Right ventricle myocardium superior (tissue), 1 donor: Measurements from ENCODE around the gene GPATCH8. TPM values are rescaled to one million over a fixed set of nuclear protein-coding genes. Genes with fewer than 3 reads are reported as not detected.
"Not testable (repeated sequence)": the region's sequence is repeated elsewhere in the genome, so short reads cannot be mapped to it uniquely, and the experiment has no call there.

Experiments used
- ATAC-seq: fragments of 200-7000 bp; cut with Tn5 transposase; one replicate; pipeline ENCODE4 v1.9.1; 2020; ENCODE audit warnings: mild to moderate bottlenecking; ENCODE audit not compliant: poor library complexity
- DNase-seq: peaks from one replicate; pipeline ENCODE4 v3.0.0-alpha.2; 2020
- intact Hi-C: fragments of 100-400 bp; cut with DNase I; formaldehyde crosslinking; loops from one replicate; pipeline ENCODE4 v1.11.2; 2022
- total RNA-seq: library from RNA; stranded (reverse); fragmentation: NEBNext Ultra II Directional; extraction: Animal tissue kit (Norgen Biotek cat#: 25700); gene quantifications from one replicate; pipeline ENCODE4 v1.2.1, GENCODE V29; 2021
- donor health status: DM: no; HTN: yes; CAD: no; lungs with severe emphysema.

GPATCH8 gene
- total RNA-seq, 1 donor from 2014 or later, result 17.9 TPM

DNA sequence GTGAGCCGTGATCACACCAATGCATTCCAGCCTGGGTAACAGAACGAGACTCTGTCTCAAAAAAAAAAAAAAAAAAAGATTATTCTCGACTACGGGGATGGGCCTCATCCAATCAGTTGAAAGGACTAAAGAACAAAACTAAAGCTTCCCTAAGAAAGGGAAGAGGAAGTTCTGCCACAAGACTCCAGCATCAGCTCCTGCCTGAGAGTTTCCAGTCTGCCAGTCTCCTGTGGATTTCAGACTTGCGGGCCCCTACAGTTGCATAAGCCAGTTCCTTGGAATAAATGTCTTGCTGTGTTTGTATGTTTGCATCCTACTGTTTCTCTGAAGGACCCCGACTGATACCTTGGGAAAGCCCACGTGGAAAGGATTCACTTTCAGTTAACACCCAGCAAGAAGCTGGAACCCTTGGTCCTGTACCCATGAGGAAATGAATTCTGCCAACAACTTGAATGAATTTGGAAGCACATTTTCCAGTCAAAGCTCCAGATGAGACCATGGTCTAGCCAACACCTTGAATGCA is 27.8 kb upstream of the GPATCH8 start:
- ATAC-seq, result no peak
- DNase-seq, result no peak

DNA sequence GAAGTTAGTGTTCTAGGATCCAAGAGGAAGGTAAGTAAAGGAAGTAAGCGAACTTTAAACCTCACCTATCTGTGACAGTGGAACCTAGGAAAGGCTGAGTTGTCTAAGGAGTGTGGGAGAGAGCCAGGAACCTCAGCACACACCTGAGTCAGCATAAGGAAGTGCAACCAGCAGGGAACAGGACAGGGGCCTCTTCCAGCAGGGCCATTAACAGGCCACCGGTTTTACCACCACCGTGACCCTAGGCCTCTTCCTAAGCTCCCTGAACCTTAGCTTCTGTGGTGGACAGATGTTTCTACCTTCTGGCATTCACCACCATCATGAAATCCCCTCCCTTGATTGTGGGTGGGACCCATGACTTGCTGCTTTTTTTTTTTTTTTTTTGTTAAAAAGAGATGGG is 26.7 kb upstream of the GPATCH8 start:
- no peak for ATAC-seq
- no peak for DNase-seq
- intact Hi-C loops, result no loop called here

More for the DNA sequence above, 27.8 kb upstream of the GPATCH8 start:
- intact Hi-C loops, result no loop called here

DNA sequence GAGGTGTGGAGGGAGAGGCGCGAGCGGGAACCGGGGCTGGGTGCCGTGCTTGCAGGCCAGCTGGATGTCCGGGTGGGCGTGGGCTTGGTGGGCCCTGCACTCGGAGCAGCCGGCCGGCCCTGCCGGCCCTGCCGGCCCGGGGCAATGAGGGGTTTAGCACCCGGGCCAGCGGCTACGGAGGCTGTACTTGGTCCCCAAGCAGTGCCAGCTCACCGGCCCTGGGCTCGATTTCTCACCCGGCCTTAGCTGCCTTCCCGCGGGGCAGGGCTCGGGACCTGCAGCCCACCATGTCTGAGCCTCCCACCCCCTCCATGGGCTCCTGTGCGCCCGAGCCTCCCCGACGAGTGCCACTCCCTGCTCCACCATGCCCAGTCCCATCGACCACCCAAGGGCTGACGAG is 24.7 kb upstream of the GPATCH8 start:
- ATAC-seq (no peak), DNase-seq (no peak)
- intact Hi-C loops, result no loop called here

DNA sequence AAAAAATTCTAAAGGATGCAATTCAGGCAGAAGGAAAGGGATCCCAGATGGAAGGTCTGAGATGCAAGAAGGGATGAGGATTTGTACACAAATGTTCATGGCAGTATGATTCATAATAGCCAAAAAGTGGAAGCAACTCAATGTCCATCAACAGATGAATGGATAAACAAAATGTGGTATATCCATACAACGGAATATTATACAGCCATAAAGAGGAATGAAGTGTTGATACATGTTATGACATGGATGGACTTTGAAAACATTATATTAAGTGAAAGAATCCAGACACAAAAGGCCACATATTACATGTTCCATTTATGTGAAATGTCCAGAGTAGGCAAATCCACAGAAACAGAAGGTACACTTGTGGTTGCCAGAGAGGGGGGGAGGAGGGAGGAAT is 23.9 kb upstream of the GPATCH8 start:
- intact Hi-C loops, result no loop called here
- DNase-seq (no peak), ATAC-seq (no peak)

DNA sequence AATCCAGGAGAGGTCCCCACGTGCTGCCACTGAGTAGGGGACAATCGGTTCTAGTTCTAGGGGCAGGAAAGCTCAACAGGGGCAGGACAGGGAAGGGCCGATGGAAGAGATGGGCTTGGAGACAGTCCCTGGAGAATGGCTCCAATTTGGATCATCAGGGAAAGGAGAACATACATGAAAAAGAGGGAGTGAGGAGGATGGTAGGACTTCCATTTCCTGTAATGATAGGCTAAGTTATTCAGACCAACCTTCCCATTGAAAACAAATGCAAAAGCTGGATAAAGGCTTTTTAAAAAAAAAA is 20.4 kb upstream of the GPATCH8 start:
- ATAC-seq, result no peak
- intact Hi-C loops, result loop anchor here (5.0 kb wide), 1 partner anchor 126 kb away; no protein-coding TSS in a partner anchor
- DNase-seq, result no peak

DNA sequence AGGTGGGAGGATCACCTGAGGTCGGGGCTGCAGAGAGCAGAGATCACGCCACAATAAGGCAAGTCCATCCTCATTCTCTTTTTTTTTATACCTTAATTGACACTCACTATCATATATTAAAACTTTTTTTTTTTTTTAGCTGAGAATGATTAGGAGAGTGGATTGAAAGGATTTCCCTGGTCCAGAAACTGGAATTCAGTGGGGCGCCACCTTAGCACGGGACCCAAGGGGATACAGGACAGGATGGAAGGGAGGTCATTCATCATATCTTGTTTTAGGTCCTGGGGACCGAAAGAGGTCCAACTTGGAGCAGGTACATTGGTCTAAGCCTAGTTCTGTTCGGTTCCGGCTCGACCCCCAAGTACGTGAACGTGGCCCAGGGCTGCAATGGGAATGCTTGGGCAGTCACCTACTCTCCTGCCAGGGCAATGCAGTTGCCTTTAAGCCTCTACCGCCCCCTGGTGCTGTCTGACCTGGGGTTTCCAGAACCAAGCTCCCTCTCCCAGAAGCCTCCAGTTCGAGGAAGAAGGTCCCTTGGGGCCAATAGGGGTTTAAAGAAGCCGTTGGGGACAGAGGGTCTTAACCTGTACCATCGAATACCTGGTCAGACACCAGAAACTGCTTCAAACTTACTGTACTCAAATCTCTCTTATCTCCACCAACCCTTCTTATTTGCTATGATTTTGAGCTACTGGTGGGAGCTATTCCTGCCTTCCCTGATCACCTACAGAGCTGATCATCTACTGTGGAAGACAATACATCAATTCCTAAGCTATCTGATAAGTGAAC is 19.9 kb upstream of the GPATCH8 start:
- ATAC-seq, result peak; percentile 82

DNA sequence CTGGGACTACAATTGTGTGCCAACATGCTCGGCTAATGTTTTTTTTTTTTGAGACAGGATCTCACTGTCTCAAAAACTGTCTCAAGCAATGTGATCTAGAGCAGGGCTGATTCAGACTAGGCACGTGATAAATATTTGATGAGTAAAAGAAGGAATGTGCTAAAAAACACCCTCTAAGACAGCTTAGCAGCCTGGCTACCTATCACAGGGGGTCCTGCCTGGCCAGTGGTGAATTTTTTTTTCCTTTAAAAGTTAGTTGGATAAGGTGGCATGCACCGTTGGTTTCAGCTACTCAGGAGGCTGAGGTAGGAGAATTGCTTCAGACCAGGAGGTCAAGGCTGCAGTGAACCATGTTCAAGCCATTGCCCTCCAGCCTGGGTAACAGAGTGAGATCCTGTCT is 14.8 kb upstream of the GPATCH8 start:
- ATAC-seq, result no peak
- intact Hi-C loops, result no loop called here
- no peak for DNase-seq

More for the DNA sequence above, 19.9 kb upstream of the GPATCH8 start:
- intact Hi-C loops, result loop anchor here (5.0 kb wide), 1 partner anchor 126 kb away; no protein-coding TSS in a partner anchor
- peak; percentile 81 for DNase-seq

DNA sequence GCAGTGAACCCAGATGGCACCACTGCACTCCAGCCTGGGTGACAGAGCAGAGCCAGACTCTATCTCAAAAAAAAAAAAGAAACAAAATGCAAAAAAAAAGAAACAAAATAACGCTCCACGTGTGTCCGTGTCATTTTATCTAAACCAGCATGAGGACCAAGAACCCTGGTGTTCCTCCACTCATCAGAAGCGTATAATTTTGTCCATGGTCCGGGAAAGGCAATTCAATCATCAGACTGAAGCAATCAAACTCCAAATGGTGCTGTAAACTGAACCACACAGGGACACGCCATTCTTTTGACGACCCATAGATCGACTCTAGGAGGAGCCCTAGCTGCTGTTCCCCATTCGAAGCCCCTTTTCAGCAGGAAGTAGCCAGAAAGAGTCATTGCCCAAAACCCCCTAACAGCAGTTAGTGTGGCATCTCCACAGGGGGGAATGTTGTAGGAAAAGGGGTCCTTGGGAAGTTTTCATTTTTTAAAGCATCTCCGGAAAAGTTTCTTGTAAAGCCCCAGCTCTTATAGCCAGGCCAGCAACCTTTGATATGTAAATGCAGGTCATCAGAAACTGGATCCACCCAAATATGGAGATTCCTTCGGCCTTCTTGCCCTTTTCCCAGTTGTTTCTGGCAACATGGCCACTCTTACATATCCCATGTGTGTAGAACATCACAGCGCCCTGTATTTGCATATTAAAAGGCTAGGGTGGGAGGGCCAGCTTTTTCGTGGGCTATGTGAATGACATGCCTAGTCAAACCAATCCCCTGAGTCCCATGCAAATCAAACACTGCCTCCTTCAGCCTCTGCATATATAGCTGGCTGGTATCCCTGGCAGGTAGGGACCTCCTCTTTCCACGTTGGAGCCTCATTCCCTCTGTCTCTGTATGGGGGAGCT is 8.3 kb upstream of the GPATCH8 start:
- intact Hi-C loops, ATAC-seq, DNase-seq: not testable (repeated sequence)

DNA sequence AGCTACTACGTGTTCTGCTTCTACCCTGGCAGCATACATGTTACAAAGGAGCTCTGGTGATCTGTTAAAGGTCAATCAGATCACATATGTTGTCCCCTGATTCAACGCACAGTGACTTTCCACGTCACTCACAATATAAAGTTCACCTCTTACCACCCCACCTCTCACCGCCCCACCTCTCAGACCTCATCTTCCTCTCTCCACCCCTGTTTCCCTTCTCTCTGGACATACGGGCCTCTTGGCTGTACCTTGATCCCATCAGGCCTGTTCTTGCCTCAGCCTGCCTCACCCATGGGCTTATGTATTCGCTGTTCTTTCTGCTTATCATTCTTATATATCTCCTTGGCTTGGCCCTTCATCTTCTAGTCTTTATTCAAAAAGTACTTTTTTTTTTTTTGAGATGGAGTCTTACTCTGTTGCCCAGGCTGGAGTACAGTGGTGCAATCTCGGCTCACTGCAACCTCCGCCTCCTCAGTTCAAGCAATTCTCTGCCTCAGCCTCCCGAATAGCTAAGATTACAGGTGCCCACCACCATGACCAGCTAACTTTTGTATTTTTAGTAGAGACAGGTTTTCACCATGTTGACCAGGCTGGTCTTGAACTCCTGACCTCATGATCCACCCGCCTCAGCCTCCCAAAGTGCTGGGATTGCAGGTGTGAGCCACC is 3.9 kb upstream of the GPATCH8 start:
- not testable (repeated sequence) for ATAC-seq, DNase-seq
- intact Hi-C loops, result loop anchor here (10.0 kb wide), 1 partner anchor 102 kb away; no protein-coding TSS in a partner anchor

DNA sequence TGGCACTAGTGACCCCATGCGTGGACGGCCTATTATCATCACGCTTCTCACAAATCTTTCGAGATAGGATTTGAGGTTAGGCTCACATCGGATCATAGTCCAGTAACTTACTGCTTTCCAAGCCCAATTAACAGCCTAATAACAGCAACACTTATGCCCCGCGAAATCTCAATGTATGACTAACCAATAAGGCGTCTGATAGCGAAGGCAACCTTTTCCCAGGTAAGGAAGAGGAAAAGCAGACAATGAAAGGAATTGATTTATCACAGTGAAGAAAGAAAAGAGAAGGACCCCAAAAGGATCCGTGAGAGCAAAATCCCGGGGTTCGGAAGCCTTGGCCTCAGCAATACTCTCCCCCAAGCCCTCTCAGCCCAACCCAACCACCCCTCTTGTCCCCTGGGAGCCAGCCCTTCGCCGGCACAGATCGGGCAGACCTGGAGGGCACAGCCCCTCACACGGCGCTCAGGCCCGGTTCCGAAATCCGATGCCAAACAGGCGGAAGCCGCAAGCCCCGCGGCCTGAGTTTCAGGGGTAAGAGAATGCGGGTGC is 534 bp downstream of the GPATCH8 start:
- intact Hi-C loops, result loop anchor here (10.0 kb wide), 1 partner anchor 98 kb away; no protein-coding TSS in a partner anchor
- ATAC-seq, result peak; percentile 36
- DNase-seq, result peak; percentile 61

DNA sequence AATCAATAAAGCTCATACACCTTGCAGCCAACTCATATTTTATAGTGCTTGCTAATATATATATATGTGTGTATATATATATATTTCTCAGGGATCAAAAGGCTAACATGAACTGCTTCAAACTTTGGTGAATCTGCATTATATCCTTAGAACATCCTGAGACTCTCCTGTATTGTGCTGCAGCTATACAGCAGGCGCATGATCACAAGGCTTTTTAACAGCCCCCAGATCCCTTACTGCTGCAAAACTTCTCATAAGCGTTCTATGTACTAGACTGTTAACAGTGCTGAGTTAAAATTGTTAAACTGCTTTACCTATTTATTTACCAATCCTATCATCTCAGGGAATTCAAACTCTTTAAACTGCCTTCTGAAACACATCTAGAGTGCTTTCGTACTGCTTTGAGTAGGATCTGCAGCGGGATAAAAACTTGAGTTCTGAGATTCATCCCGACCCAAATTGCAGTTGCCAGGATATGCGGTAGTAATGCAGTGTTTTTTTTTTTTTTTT is 1.3 kb downstream of the GPATCH8 start:
- ATAC-seq, result no peak
- intact Hi-C loops, result loop anchor here (10.0 kb wide), 1 partner anchor 97 kb away; no protein-coding TSS in a partner anchor

DNA sequence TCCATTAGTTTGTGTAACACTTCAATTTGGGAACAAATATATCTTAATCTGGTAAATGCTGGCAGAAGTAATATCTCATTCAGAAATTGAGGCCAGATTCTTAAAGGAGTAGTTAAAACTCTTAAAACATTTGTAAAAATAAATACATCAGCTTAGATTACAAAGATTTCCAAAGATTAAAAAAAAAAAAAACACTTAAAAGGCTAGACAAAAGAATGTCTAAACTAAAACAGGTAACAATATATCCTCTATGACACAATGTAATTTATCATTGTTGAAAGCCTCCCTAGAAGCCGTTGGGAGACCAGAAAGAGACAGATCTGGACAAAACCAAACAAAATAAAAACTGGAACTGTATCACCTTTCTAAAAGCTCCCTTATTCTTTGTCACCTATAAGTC is 3.5 kb downstream of the GPATCH8 start:
- ATAC-seq (no peak), DNase-seq (no peak)
- intact Hi-C loops, result loop anchor here (10.0 kb wide), 1 partner anchor 95 kb away; no protein-coding TSS in a partner anchor

More for the DNA sequence above, 1.3 kb downstream of the GPATCH8 start:
- DNase-seq, result no peak

DNA sequence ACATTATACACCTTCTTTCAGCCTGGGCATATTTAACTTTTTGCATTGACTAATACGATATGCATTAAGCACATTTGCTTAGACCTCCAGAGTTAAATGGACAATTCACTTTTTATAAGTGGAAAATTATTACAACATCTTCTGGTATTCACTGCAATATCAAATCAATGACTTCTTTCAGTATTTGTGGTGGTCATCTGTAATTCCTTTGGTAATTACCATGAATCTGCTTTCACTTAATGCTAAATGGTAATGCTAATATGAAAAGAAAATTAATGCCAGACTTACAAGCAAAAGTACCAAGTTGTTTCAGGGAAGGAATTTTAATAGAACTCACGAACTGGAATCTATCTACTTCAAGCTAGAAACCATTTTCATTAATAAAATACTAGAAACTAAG is 6.4 kb downstream of the GPATCH8 start:
- intact Hi-C loops, result no loop called here
- no peak for ATAC-seq

DNA sequence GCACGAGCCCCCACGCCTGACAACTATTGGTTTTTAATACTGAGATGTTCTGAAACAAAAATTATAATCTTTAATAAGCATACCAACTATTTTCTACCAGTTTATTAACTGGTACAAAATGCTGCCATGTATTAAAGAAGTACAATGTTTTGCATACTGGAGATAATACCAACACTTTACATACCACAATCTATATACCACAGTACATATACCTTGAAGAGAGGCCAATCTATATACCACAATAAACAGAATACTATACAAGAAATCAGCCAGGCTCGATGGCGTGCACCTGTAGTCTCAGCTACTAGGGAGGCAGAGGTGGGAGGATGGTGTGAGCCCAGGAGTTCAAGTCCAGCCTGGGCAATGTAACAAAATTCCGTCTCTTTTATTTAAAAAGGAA is 9.9 kb downstream of the GPATCH8 start:
- DNase-seq (no peak), ATAC-seq (no peak)
- intact Hi-C loops, result no loop called here

More for the DNA sequence above, 6.4 kb downstream of the GPATCH8 start:
- no peak for DNase-seq

DNA sequence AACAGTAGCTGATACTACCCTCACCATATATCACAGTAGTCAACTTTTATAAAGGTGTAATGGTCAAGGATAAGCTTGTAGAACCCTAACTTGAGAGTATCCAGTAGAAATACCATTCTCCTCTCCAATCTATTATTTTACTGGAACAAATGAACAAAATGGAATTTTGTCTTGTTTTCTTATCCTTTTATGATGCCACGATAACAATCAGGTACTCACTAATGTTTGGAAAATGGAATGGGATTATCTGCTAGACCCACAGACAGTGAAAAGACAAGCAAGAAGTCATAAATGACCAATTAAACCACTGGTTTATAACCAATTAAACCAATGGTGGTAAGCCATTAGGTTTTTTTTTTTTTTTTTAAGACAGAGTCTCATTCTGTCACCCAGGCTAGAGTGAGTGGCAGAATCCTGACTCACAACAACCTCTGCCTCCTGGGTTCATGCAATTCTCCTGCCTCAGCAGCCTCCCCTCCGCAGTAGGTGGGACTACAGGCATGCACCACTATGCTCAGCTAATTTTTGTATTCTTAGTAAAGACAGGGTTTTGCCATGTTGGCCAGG is 10.4 kb downstream of the GPATCH8 start:
- DNase-seq, result no peak
- ATAC-seq, result no peak
- intact Hi-C loops, result no loop called here

DNA sequence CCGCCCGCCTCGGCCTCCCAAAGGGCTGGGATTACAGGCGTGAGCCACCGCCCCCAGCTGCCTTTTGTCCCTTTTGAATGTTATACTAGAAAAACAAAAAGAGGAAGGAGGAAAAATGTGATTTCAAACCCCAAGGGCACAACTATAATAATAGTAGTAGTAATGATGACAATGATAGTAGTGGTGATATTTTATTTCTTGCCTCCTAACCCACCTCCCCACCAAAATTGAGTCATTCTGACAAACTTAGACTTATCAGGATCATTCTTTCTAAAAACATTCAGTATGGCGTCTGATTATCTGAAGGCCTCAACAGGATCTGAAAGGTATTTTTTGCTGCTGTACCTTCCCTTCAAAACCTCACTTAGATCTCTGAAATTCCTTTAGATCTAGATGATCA is 13.6 kb downstream of the GPATCH8 start:
- ATAC-seq (no peak), DNase-seq (no peak)
- intact Hi-C loops, result no loop called here

DNA sequence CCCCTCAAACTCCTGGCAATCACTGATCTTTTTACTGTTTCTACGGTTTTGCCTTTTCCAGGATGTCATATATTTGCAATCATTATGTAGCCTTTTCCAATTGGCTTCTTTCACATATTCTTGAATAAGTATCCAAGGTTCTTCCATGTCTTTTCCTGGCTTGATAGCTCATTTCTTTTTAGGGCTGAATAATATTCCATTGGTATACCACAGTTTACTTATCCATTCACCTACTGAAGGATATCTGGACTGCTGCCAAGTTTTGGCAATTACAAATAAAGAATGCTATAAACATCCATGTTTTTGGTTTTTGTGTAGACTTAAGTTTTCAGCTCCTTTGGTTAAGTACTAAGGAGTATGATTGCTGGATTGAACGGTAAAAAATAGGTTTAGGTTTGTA is 16.0 kb downstream of the GPATCH8 start:
- intact Hi-C loops, result no loop called here
- ATAC-seq (no peak), DNase-seq (no peak)

DNA sequence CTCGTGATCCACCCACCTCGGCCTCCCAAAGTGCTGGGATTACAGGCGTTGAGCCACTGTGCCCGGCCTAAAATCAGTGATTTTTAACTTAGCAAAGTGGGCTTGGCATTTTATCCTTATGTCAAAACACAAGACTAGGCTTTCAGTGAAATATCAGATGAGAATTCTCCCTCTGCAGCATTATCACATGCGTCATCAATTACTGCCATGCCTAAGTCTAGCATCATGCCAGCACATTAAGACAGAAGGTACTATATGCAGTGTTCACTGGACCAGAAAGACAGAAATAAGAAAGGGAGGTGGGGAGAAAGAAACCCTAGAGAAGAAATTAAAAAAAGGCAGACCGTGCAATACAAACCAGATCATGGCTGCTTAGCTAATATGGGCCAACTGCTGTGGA is 29.8 kb downstream of the GPATCH8 start:
- DNase-seq (no peak), ATAC-seq (no peak)
- intact Hi-C loops, result no loop called here
